Measurements from ENCODE around the gene TMEM59.
"Not testable (repeated sequence)": the region's sequence is repeated elsewhere in the genome, so short reads cannot be mapped to it uniquely, and the experiment has no call there.

Gene TMEM59

GRCh38 chr1:54052934-54053744 lies at the start of gene TMEM59, which contains the start of gene TCEANC2:
Gene TMEM59 (minus strand): TSS chr1:54053204. CDS start chr1:54053188, 16 bp downstream.
Gene TCEANC2 (plus strand): TSS chr1:54053608. CDS start chr1:54054423, 815 bp downstream.
- no peaks in the 10 kb centered on the region for H3K36me3 ChIP-seq (ENCODE audit: insufficient read depth, low read depth, low read length)
- H3K9ac ChIP-seq (ENCODE audit: low read depth, low read length): peak within 1 kb of the TSS; percentile 90
- peak within 1 kb of the TSS; percentile 64 for H3K27ac ChIP-seq (ENCODE audit: low read length)
- no peaks in the 10 kb centered on the region; the same call in 1 of the 2 replicates for H3K4me1 ChIP-seq (ENCODE audit: insufficient read depth, low read length)
- H3K27me3 ChIP-seq (ENCODE audit: insufficient read depth, low read length): no peaks in the 10 kb centered on the region
- peak within 1 kb of the TSS; percentile 86 for H3K4me3 ChIP-seq (ENCODE audit: low read length)
- no peaks in the 10 kb centered on the region for H3K9me3 ChIP-seq (ENCODE audit: insufficient read depth, low read depth, low read length)

- no peak overlapping the region for H3K9ac ChIP-seq (ENCODE audit: low read depth, low read length)
- H3K27me3 ChIP-seq (ENCODE audit: insufficient read depth, low read length): no peaks in the 10 kb centered on the region
Observed at GRCh38 chr1:54100500-54100899, 47.5 kb upstream of the TMEM59 start.

GRCh38 chr1:54099061-54099610 lies 46.1 kb upstream of the TMEM59 start:
- H3K27ac ChIP-seq (ENCODE audit: low read length): no peak overlapping the region
- H3K36me3 ChIP-seq (ENCODE audit: insufficient read depth, low read depth, low read length): no peaks in the 10 kb centered on the region
- no peaks in the 10 kb centered on the region for H3K27me3 ChIP-seq (ENCODE audit: insufficient read depth, low read length)

More at GRCh38 chr1:54100500-54100899, 47.5 kb upstream of the TMEM59 start:
- Histone ChIP-seq H3K27ac (ENCODE audit: low read length) (no peak overlapping the region), H3K4me3 (ENCODE audit: low read length) (no peak overlapping the region), H3K36me3 (ENCODE audit: insufficient read depth, low read depth, low read length) (no peaks in the 10 kb centered on the region), H3K4me1 (ENCODE audit: insufficient read depth, low read length) (no peaks in the 10 kb centered on the region), H3K9me3 (ENCODE audit: insufficient read depth, low read depth, low read length) (no peaks in the 10 kb centered on the region)

GRCh38 chr1:54096877-54097240 lies 43.9 kb upstream of the TMEM59 start:
- Histone ChIP-seq H3K4me3 (ENCODE audit: low read length) (no peak overlapping the region), H3K27me3 (ENCODE audit: insufficient read depth, low read length) (no peaks in the 10 kb centered on the region), H3K9ac (ENCODE audit: low read depth, low read length) (no peak overlapping the region), H3K27ac (ENCODE audit: low read length) (no peak overlapping the region), H3K9me3 (ENCODE audit: insufficient read depth, low read depth, low read length) (no peaks in the 10 kb centered on the region), H3K36me3 (ENCODE audit: insufficient read depth, low read depth, low read length) (no peaks in the 10 kb centered on the region), H3K4me1 (ENCODE audit: insufficient read depth, low read length) (no peaks in the 10 kb centered on the region)

More at GRCh38 chr1:54099061-54099610, 46.1 kb upstream of the TMEM59 start:
- Histone ChIP-seq H3K4me1 (ENCODE audit: insufficient read depth, low read length) (no peaks in the 10 kb centered on the region), H3K9ac (ENCODE audit: low read depth, low read length) (no peak overlapping the region), H3K9me3 (ENCODE audit: insufficient read depth, low read depth, low read length) (no peaks in the 10 kb centered on the region), H3K4me3 (ENCODE audit: low read length) (no peak overlapping the region)

- Histone ChIP-seq H3K9ac (ENCODE audit: low read depth, low read length) (no peak overlapping the region), H3K9me3 (ENCODE audit: insufficient read depth, low read depth, low read length) (no peaks in the 10 kb centered on the region), H3K27me3 (ENCODE audit: insufficient read depth, low read length) (no peaks in the 10 kb centered on the region), H3K4me1 (ENCODE audit: insufficient read depth, low read length) (no peaks in the 10 kb centered on the region), H3K27ac (ENCODE audit: low read length) (no peak overlapping the region), H3K36me3 (ENCODE audit: insufficient read depth, low read depth, low read length) (no peaks in the 10 kb centered on the region), H3K4me3 (ENCODE audit: low read length) (no peak overlapping the region)
Observed at GRCh38 chr1:54096227-54096876, 43.3 kb upstream of the TMEM59 start.

- Histone ChIP-seq H3K4me3 (ENCODE audit: low read length) (no peak overlapping the region), H3K9me3 (ENCODE audit: insufficient read depth, low read depth, low read length) (no peaks in the 10 kb centered on the region), H3K36me3 (ENCODE audit: insufficient read depth, low read depth, low read length) (no peaks in the 10 kb centered on the region), H3K4me1 (ENCODE audit: insufficient read depth, low read length) (no peaks in the 10 kb centered on the region), H3K9ac (ENCODE audit: low read depth, low read length) (no peak overlapping the region), H3K27me3 (ENCODE audit: insufficient read depth, low read length) (no peaks in the 10 kb centered on the region), H3K27ac (ENCODE audit: low read length) (no peak overlapping the region)
Observed at GRCh38 chr1:54095546-54096226, 42.7 kb upstream of the TMEM59 start.

- not testable (repeated sequence) for H3K9ac ChIP-seq (ENCODE audit: low read depth, low read length); H3K27me3 ChIP-seq (ENCODE audit: insufficient read depth, low read length); H3K9me3 ChIP-seq (ENCODE audit: insufficient read depth, low read depth, low read length); H3K4me3 ChIP-seq (ENCODE audit: low read length); H3K27ac ChIP-seq (ENCODE audit: low read length); H3K4me1 ChIP-seq (ENCODE audit: insufficient read depth, low read length); H3K36me3 ChIP-seq (ENCODE audit: insufficient read depth, low read depth, low read length)
Observed at GRCh38 chr1:54094730-54095105, 41.7 kb upstream of the TMEM59 start.

- Histone ChIP-seq H3K36me3 (ENCODE audit: insufficient read depth, low read depth, low read length) (no peaks in the 10 kb centered on the region), H3K9ac (ENCODE audit: low read depth, low read length) (no peak overlapping the region), H3K4me1 (ENCODE audit: insufficient read depth, low read length) (no peaks in the 10 kb centered on the region), H3K9me3 (ENCODE audit: insufficient read depth, low read depth, low read length) (no peaks in the 10 kb centered on the region), H3K4me3 (ENCODE audit: low read length) (no peak overlapping the region), H3K27me3 (ENCODE audit: insufficient read depth, low read length) (no peaks in the 10 kb centered on the region), H3K27ac (ENCODE audit: low read length) (no peak overlapping the region)
Observed at GRCh38 chr1:54094001-54094729, 41.2 kb upstream of the TMEM59 start.

- no peak overlapping the region for H3K9ac ChIP-seq (ENCODE audit: low read depth, low read length)
- H3K27ac ChIP-seq (ENCODE audit: low read length): no peak overlapping the region
- H3K4me1 ChIP-seq (ENCODE audit: insufficient read depth, low read length): no peaks in the 10 kb centered on the region
- no peak overlapping the region for H3K4me3 ChIP-seq (ENCODE audit: low read length)
- no peaks in the 10 kb centered on the region for H3K36me3 ChIP-seq (ENCODE audit: insufficient read depth, low read depth, low read length)
- no peaks in the 10 kb centered on the region for H3K27me3 ChIP-seq (ENCODE audit: insufficient read depth, low read length)
- no peaks in the 10 kb centered on the region for H3K9me3 ChIP-seq (ENCODE audit: insufficient read depth, low read depth, low read length)
Observed at GRCh38 chr1:54091666-54092065, 38.7 kb upstream of the TMEM59 start.

- Histone ChIP-seq H3K4me1 (ENCODE audit: insufficient read depth, low read length) (peaks cover 9% of the 10 kb centered on the region; the same call in 1 of the 2 replicates), H3K9me3 (ENCODE audit: insufficient read depth, low read depth, low read length) (no peaks in the 10 kb centered on the region), H3K9ac (ENCODE audit: low read depth, low read length) (no peak overlapping the region), H3K36me3 (ENCODE audit: insufficient read depth, low read depth, low read length) (no peaks in the 10 kb centered on the region), H3K27me3 (ENCODE audit: insufficient read depth, low read length) (no peaks in the 10 kb centered on the region), H3K27ac (ENCODE audit: low read length) (no peak overlapping the region), H3K4me3 (ENCODE audit: low read length) (no peak overlapping the region)
Observed at GRCh38 chr1:54088385-54088784, 35.4 kb upstream of the TMEM59 start.

GRCh38 chr1:54086754-54087153 lies 33.8 kb upstream of the TMEM59 start:
- Histone ChIP-seq H3K4me3 (ENCODE audit: low read length) (no peak overlapping the region), H3K27ac (ENCODE audit: low read length) (no peak overlapping the region)

More at GRCh38 chr1:54086754-54087153, 33.8 kb upstream of the TMEM59 start:
- H3K27me3 ChIP-seq (ENCODE audit: insufficient read depth, low read length): no peaks in the 10 kb centered on the region
- H3K9me3 ChIP-seq (ENCODE audit: insufficient read depth, low read depth, low read length): no peaks in the 10 kb centered on the region
- H3K9ac ChIP-seq (ENCODE audit: low read depth, low read length): no peak overlapping the region
- H3K36me3 ChIP-seq (ENCODE audit: insufficient read depth, low read depth, low read length): no peaks in the 10 kb centered on the region
- H3K4me1 ChIP-seq (ENCODE audit: insufficient read depth, low read length): peaks cover 9% of the 10 kb centered on the region; the same call in 1 of the 2 replicates
